ENCODE results near the gene ZNF169. TPM values are rescaled to one million over a fixed set of nuclear protein-coding genes. Genes with fewer than 3 reads are reported as not detected.

Gene ZNF169
- total RNA-seq, 2 experiments from 2014 or later: 5.5 to 5.7 TPM

DNA sequence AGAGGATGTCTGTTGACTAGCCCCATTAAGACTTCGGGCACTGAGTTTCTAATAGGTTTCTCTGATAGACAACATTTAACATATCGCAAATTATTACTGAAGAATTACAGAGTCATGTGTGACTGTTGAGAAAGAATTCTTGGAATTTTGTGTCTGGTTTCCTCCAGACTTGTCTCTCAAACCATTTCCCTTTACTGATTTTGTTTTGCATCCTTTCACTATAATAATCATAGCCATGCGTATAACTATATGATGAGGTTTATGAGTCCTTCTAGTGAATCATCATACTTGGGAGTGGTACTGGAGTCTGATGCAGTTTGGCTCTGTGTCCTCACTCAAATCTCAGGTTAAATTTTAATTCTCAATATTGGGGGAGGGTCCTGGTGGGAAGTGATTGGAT, 27.0 kb downstream of the ZNF169 start:
- CTCF ChIA-PET: no interaction called here
- Mint-ChIP-seq H3K9me3 (no peaks in the 10 kb centered on the region), H3K36me3 (ENCODE audit: low read depth) (peaks cover 54% of the 10 kb centered on the region), H3K4me3 (no peak overlapping the region), H3K4me1 (ENCODE audit: low read depth) (no peaks in the 10 kb centered on the region), H3K27me3 (no peaks in the 10 kb centered on the region), H3K27ac (no peak overlapping the region)
- TF ChIP-seq, protein P1, sequence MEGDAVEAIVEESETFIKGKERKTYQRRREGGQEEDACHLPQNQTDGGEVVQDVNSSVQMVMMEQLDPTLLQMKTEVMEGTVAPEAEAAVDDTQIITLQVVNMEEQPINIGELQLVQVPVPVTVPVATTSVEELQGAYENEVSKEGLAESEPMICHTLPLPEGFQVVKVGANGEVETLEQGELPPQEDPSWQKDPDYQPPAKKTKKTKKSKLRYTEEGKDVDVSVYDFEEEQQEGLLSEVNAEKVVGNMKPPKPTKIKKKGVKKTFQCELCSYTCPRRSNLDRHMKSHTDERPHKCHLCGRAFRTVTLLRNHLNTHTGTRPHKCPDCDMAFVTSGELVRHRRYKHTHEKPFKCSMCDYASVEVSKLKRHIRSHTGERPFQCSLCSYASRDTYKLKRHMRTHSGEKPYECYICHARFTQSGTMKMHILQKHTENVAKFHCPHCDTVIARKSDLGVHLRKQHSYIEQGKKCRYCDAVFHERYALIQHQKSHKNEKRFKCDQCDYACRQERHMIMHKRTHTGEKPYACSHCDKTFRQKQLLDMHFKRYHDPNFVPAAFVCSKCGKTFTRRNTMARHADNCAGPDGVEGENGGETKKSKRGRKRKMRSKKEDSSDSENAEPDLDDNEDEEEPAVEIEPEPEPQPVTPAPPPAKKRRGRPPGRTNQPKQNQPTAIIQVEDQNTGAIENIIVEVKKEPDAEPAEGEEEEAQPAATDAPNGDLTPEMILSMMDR (IDR thresholded peaks at IDR 0.05): no peak
- ATAC-seq: no peak
- intact Hi-C loops (cut with micrococcal nuclease): no loop called here
- POLR2A ChIA-PET: interaction anchor here (0.8 kb wide), 1 partner anchor 204 kb away, joined by 3 read pairs; no protein-coding TSS in a partner anchor
- DNase-seq: no peak

DNA sequence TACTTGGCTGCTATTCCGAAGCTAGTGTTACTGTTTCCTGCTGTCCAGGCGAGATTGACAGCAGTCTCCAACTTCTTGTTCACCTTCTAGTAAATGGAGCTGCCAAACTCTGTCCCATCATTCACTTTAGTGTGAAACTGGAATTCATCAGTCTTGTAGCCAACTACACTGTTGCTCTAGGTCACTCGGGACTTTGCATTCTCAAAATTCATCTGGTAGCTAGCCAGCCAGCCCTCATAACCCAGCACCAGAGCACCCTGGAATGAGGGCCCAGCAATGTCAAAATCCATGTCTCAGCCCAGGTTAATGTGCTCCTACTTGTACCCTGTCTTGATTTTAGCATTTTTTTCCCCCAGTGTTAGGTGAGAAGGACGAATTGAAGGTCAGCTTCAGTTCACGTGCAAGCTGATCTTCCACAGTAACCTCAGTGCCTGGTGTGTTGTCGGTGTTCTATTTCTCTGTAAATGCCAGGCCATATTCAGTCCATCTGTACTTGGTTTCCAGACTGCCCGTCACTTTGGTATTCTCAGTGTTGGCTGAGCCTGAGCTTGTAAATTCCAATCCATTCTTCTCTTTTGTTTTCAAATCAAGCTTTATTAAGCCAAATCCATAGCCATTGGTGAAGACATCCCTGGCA, 28.9 kb downstream of the ZNF169 start:
- Mint-ChIP-seq H3K4me1 (ENCODE audit: low read depth) (no peaks in the 10 kb centered on the region), H3K4me3 (no peak overlapping the region), H3K27ac (no peak overlapping the region), H3K27me3 (no peaks in the 10 kb centered on the region), H3K36me3 (ENCODE audit: low read depth) (peaks cover 56% of the 10 kb centered on the region), H3K9me3 (no peaks in the 10 kb centered on the region)
- TF ChIP-seq, protein P1 (IDR thresholded peaks at IDR 0.05): no peak
- intact Hi-C loops (cut with micrococcal nuclease): no loop called here
- DNase-seq: no peak
- ChIA-PET POLR2A (no interaction called here), CTCF (no interaction called here)
- no peak for ATAC-seq

DNA sequence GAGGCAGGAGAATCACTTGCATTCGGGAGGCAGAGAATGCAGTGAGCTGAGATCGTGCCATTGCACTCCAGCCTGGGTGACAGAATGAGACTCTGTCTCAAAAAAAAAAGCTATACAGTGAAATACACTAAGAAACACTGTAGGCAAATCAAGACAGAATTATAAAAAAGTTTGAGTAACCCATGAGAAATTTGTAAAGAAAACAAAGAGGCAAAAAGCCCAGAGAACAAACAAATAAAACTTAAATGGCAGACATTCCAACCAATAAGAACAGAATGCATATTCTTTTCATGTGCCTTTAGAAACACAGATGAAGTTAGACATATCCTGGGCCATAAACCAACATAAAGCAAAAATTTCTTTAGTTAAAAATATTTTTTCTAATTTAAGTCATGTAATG, 30.6 kb downstream of the ZNF169 start:
- POLR2A ChIA-PET: interaction anchor here (1.0 kb wide), 1 partner anchor 11 kb away, joined by 4 read pairs; no protein-coding TSS in a partner anchor
- TF ChIP-seq, protein P1 (IDR thresholded peaks at IDR 0.05): no peak
- no peak overlapping the region for H3K27ac Mint-ChIP-seq
- peaks cover 56% of the 10 kb centered on the region for H3K36me3 Mint-ChIP-seq (ENCODE audit: low read depth)
- ATAC-seq (no peak), DNase-seq (no peak)
- H3K4me3 Mint-ChIP-seq: no peak overlapping the region
- CTCF ChIA-PET: no interaction called here
- intact Hi-C loops (cut with micrococcal nuclease): no loop called here
- H3K9me3 Mint-ChIP-seq: no peaks in the 10 kb centered on the region
- no peaks in the 10 kb centered on the region for H3K27me3 Mint-ChIP-seq
- H3K4me1 Mint-ChIP-seq (ENCODE audit: low read depth): no peaks in the 10 kb centered on the region

DNA sequence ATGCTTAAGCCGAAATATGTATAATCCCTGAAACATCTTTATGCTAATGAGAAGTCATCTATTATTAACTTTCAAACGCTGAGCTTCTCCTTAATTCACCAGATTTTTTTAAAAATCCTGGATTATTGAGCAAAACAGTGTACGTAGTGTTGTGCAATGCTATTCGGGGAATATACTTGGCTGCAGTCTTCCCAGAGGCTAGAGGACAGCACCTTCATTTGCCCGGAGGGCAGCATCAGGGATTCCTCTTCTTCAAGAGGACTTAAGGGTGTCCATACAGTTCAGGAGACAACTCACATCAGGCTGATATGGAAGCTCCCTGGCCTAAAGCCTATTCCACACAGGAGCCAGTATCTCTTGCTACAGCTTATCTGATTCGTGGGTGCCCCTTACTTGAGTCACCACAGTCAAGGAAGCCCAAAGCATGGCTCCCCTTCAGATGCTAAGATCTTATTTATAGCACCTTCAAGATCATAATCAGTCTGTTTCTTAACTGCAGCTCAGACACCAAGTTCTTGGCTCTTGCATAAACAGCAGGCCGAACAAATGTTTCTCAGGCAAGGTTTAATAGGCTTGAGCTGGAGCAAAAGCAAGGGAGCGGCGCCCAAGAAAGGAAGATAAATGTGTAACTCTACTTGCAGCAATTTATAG, 40.0 kb downstream of the ZNF169 start:
- Mint-ChIP-seq H3K27me3 (no peaks in the 10 kb centered on the region), H3K4me3 (no peak overlapping the region), H3K4me1 (ENCODE audit: low read depth) (no peaks in the 10 kb centered on the region), H3K9me3 (no peaks in the 10 kb centered on the region), H3K27ac (no peak overlapping the region), H3K36me3 (ENCODE audit: low read depth) (peaks cover 14% of the 10 kb centered on the region)
- no peak for ATAC-seq
- POLR2A ChIA-PET: interaction anchor here (0.6 kb wide), 1 partner anchor 82 kb away, joined by 3 read pairs; no protein-coding TSS in a partner anchor
- DNase-seq: no peak
- intact Hi-C loops (cut with micrococcal nuclease): no loop called here
- CTCF ChIA-PET: interaction anchor here (0.9 kb wide), 1 partner anchor 14 kb away, joined by 3 read pairs; no protein-coding TSS in a partner anchor
- TF ChIP-seq, protein P1 (IDR thresholded peaks at IDR 0.05): no peak
